Mesenchymal stem cell (in vitro differentiated cells and primary cell): ENCODE measurements around the gene RGS9BP.
A peak's percentile ranks its signal among the peaks of the same experiment; 100 is the strongest.

Experiments
- DNase-seq: peaks from one replicate; pipeline ENCODE4 v3.0.0-alpha.2; 2013
- H2AFZ ChIP-seq: one replicate; pipeline ENCODE4 v1.6.1; 2013; ENCODE audit warnings: low read depth, mild to moderate bottlenecking, control low read depth, inconsistent platforms, low read length, moderate library complexity
- H2AK5ac ChIP-seq: 2 replicates; pipeline ENCODE4 v1.6.1; 2013; ENCODE audit warnings: low read length, moderate library complexity, mild to moderate bottlenecking, inconsistent platforms; ENCODE audit not compliant: severe bottlenecking
- H2BK120ac ChIP-seq: one replicate; pipeline ENCODE4 v1.6.1; 2013; ENCODE audit warnings: low read depth, mild to moderate bottlenecking, inconsistent platforms, low read length, moderate library complexity
- H2BK12ac ChIP-seq, 2 experiments: one replicate each; pipeline ENCODE4 v1.6.1; 2013; ENCODE audit warnings: inconsistent platforms in 2 of 2, low read length in 2 of 2, mild to moderate bottlenecking in 2 of 2, moderate library complexity in 2 of 2, control low read depth in 1 of 2
- H2BK15ac ChIP-seq: one replicate; pipeline ENCODE4 v1.6.1; 2013; ENCODE audit warnings: mild to moderate bottlenecking, low read depth, inconsistent platforms; ENCODE audit not compliant: poor library complexity, severe bottlenecking
- H2BK5ac ChIP-seq: 2 replicates; pipeline ENCODE4 v1.6.1; 2013; ENCODE audit warnings: low read depth, mild to moderate bottlenecking, low read length, control low read depth, inconsistent platforms; ENCODE audit not compliant: poor library complexity, severe bottlenecking
- H3K14ac ChIP-seq, 2 experiments: one replicate each; pipeline ENCODE4 v1.6.1; 2013; ENCODE audit warnings: inconsistent platforms in 2 of 2, low read length in 2 of 2, control low read depth in 1 of 2, mild to moderate bottlenecking in 1 of 2, moderate library complexity in 1 of 2
- H3K18ac ChIP-seq, 2 experiments: one replicate each; pipeline ENCODE4 v1.6.1; 2013; ENCODE audit warnings: inconsistent platforms in 2 of 2, low read length in 2 of 2, control low read depth in 1 of 2, low read depth in 1 of 2, mild to moderate bottlenecking in 1 of 2
- H3K23ac ChIP-seq, 2 experiments: one replicate each; pipeline ENCODE4 v1.6.1; 2013; ENCODE audit warnings: inconsistent platforms in 2 of 2, low read length in 2 of 2, mild to moderate bottlenecking in 2 of 2, moderate library complexity in 2 of 2, control low read depth in 1 of 2
- H3K27ac ChIP-seq: 2 replicates; pipeline ENCODE4 v1.5.1; 2013; ENCODE audit warnings: mild to moderate bottlenecking, moderate library complexity, low read length, control low read depth, inconsistent platforms; ENCODE audit not compliant: poor library complexity, severe bottlenecking
- H3K27me3 ChIP-seq, 2 experiments: 2 replicates each; pipeline versions ENCODE4 v1.6.1 to v1.7.0; 2013; ENCODE audit warnings: low read length in 2 of 2, mild to moderate bottlenecking in 2 of 2, moderate library complexity in 2 of 2, control low read depth in 1 of 2, inconsistent platforms in 1 of 2; ENCODE audit not compliant: control insufficient read depth in 1 of 2, insufficient read depth in 1 of 2
- H3K36me3 ChIP-seq, 2 experiments: 2 replicates each; pipeline versions ENCODE4 v1.6.1 to v1.7.0; 2013; ENCODE audit warnings: low read length in 2 of 2, control low read depth in 1 of 2, inconsistent platforms in 1 of 2, low read depth in 1 of 2, mild to moderate bottlenecking in 1 of 2; ENCODE audit not compliant: insufficient read depth in 2 of 2, control insufficient read depth in 1 of 2
- H3K4ac ChIP-seq, 2 experiments: one replicate each; pipeline ENCODE4 v1.6.1; 2013; ENCODE audit warnings: inconsistent platforms in 2 of 2, low read length in 2 of 2, mild to moderate bottlenecking in 2 of 2, moderate library complexity in 2 of 2, control low read depth in 1 of 2, low read depth in 1 of 2
- H3K4me1 ChIP-seq: 2 replicates; pipeline ENCODE4 v1.6.1; 2013; ENCODE audit warnings: low read depth, low read length, control low read depth; ENCODE audit not compliant: control insufficient read depth, insufficient read depth
- H3K4me2 ChIP-seq: 2 replicates; pipeline ENCODE4 v1.6.1; 2013; ENCODE audit warnings: low read length, mild to moderate bottlenecking, inconsistent platforms; ENCODE audit not compliant: poor library complexity, severe bottlenecking
- H3K4me3 ChIP-seq, 2 experiments: 2 replicates each; pipeline versions ENCODE4 v1.5.1 to v1.7.0; 2013; ENCODE audit warnings: low read length in 2 of 2, mild to moderate bottlenecking in 2 of 2, control low read depth in 1 of 2, low read depth in 1 of 2; ENCODE audit not compliant: insufficient read depth in 1 of 2
- H3K79me1 ChIP-seq: replicated peaks from 2 replicates; pipeline ENCODE4 v1.6.1; 2013; ENCODE audit warnings: mild to moderate bottlenecking, control low read depth, low read length, inconsistent platforms; ENCODE audit not compliant: poor library complexity, severe bottlenecking
- H3K9ac ChIP-seq: 2 replicates; pipeline ENCODE4 v1.7.0; 2013; ENCODE audit warnings: mild to moderate bottlenecking, low read length, moderate library complexity
- H3K9me3 ChIP-seq: 2 replicates; pipeline ENCODE4 v1.7.0; 2013; ENCODE audit warnings: mild to moderate bottlenecking, low read length; ENCODE audit not compliant: control insufficient read depth
- H4K8ac ChIP-seq: one replicate; pipeline ENCODE4 v1.6.1; 2013; ENCODE audit warnings: inconsistent platforms, mild to moderate bottlenecking, low read length, moderate library complexity
- H4K91ac ChIP-seq: one replicate; pipeline ENCODE4 v1.6.1; 2013; ENCODE audit warnings: mild to moderate bottlenecking, low read length, inconsistent platforms
- WGBS: methylation state at CpG from one replicate; pipeline ENCODE4 v1.1.7; 2013; ENCODE audit warnings: mixed read lengths; 5-methylcytosine and 5-hydroxymethylcytosine counted together

The RGS9BP gene

GRCh38 chr19:32672841-32673240, 2.8 kb upstream of the RGS9BP start:
- peaks cover 18% of the 10 kb centered on the region for H3K79me1 ChIP-seq
- H3K14ac ChIP-seq, result no peak overlapping the region
- no peak overlapping the region for H2AK5ac ChIP-seq
- H2BK12ac ChIP-seq, result no peak overlapping the region
- no peak overlapping the region for H2BK15ac ChIP-seq
- no peaks in the 10 kb centered on the region for H3K36me3 ChIP-seq
- peaks cover 18 to 21% of the 10 kb centered on the region in 2 experiments for H3K27me3 ChIP-seq
- H3K4me1 ChIP-seq, result peaks cover 33% of the 10 kb centered on the region
- no peak overlapping the region for H2BK5ac ChIP-seq
- no peak overlapping the region for H4K8ac ChIP-seq
- H3K23ac ChIP-seq, result no peak overlapping the region
- no peak overlapping the region for H3K4ac ChIP-seq
- no peak overlapping the region for H3K9ac ChIP-seq
- H2BK120ac ChIP-seq, result no peak overlapping the region
- H3K27ac ChIP-seq, result no peak overlapping the region
- no peak for DNase-seq
- H4K91ac ChIP-seq, result no peak overlapping the region
- H3K4me2 ChIP-seq, result no peak overlapping the region
- no peak overlapping the region for H3K18ac ChIP-seq
- WGBS, result 86% methylated on average over 3 of the region's 3 CpGs
- H3K4me3 ChIP-seq, result no peak overlapping the region
- H3K9me3 ChIP-seq, result no peaks in the 10 kb centered on the region
- H2AFZ ChIP-seq, result no peak overlapping the region

GRCh38 chr19:32673573-32673972, 2.1 kb upstream of the RGS9BP start:
- no peaks in the 10 kb centered on the region for H3K9me3 ChIP-seq
- H3K14ac ChIP-seq, result no peak overlapping the region
- H2BK12ac ChIP-seq, result no peak overlapping the region
- peaks cover 16% of the 10 kb centered on the region for H3K79me1 ChIP-seq
- H4K8ac ChIP-seq, result no peak overlapping the region
- H3K23ac ChIP-seq, result no peak overlapping the region
- H3K27ac ChIP-seq, result no peak overlapping the region
- WGBS, result 92% methylated on average over 10 of the region's 10 CpGs
- H2AK5ac ChIP-seq, result no peak overlapping the region
- H3K4me2 ChIP-seq, result peak overlapping the region; percentile 7
- no peak overlapping the region for H2AFZ ChIP-seq
- H2BK120ac ChIP-seq, result no peak overlapping the region
- H3K4me3 ChIP-seq, result peak overlapping the region in 1 of 2 experiments; percentile 87
- H3K27me3 ChIP-seq, result peaks cover 21 to 24% of the 10 kb centered on the region in 2 experiments
- H2BK15ac ChIP-seq, result no peak overlapping the region
- H4K91ac ChIP-seq, result no peak overlapping the region
- H3K36me3 ChIP-seq, result no peaks in the 10 kb centered on the region
- DNase-seq, result no peak
- peaks cover 33% of the 10 kb centered on the region for H3K4me1 ChIP-seq
- H3K4ac ChIP-seq, result no peak overlapping the region
- H2BK5ac ChIP-seq, result no peak overlapping the region
- no peak overlapping the region for H3K18ac ChIP-seq
- peak overlapping the region; percentile 87 for H3K9ac ChIP-seq

DNA sequence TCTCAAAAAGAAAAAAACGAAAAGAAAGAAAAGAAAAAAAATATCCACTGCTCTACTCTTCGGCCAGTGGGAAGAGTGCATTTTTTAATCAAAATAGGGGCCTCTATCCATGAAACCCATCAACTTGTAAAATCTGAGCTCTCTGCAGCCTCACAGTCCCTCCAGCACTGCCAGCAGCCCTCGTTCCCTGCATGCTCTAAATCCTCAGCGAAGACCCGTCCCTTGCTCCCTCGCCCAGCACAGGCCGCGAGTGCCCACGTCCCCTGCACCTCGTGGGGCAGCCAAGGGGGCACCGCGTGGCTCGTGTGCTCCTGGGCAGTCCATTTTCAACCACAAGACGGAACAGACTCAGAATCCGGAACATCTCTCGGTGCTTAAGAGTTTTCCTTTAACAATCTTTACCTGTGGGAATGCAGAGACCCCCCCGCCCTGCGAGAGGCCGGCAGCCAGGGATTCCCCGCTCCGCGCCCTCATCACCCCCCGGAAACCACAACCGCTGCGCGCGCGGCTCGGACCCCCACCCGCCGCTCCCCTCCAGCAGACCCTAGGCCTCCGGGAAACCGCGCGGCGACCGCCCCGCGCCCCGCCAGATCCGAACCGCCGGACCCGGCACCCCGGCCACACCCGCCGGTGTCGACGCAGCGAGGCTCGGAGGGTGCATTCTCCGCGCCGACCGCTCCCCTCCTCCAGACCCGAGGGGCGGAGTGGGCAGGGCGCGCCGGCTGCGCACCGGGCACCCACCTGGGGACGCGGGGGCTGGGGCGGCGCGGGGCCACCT, 1.3 kb upstream of the RGS9BP start:
- Histone ChIP-seq H3K4me2 (peak overlapping the region; percentile 89), H3K36me3 (no peaks in the 10 kb centered on the region), H2BK120ac (peak overlapping the region; percentile 81), H3K9ac (peak overlapping the region; percentile 87), H3K79me1 (peaks cover 15% of the 10 kb centered on the region), H2BK15ac (peak overlapping the region; percentile 82), H4K8ac (peak overlapping the region; percentile 73), H3K4ac (peak overlapping the region in 1 of 2 experiments; percentile 81), H3K23ac (peak overlapping the region in 1 of 2 experiments; percentile 92), H3K27ac (no peak overlapping the region), H3K4me1 (peaks cover 33% of the 10 kb centered on the region), H2AK5ac (no peak overlapping the region), H2BK12ac (no peak overlapping the region), H3K27me3 (peaks cover 23 to 28% of the 10 kb centered on the region in 2 experiments), H3K9me3 (no peaks in the 10 kb centered on the region), H2BK5ac (no peak overlapping the region), H3K4me3 (peak overlapping the region; percentile 87 to 94), H3K18ac (peak overlapping the region; percentile 77 to 98), H4K91ac (no peak overlapping the region), H2AFZ (peak overlapping the region; percentile 94), H3K14ac (peak overlapping the region; percentile 64 to 86)
- DNase-seq, result no peak
- WGBS, result 4% methylated on average over 39 of the region's 67 CpGs

GRCh38 chr19:32674931-32675719, 523 bp upstream of the RGS9BP start, which contains the start of gene ANKRD27:
Gene ANKRD27 (minus strand): TSS chr19:32675180. CDS start chr19:32659015, 16,165 bp downstream.
- H2BK120ac ChIP-seq, result peak within 1 kb of the TSS; percentile 81
- H2BK15ac ChIP-seq, result peak within 1 kb of the TSS; percentile 82
- peak; percentile 98 for DNase-seq
- peak within 1 kb of the TSS; percentile 98 for H2AFZ ChIP-seq
- H3K27ac ChIP-seq, result peak within 1 kb of the TSS; percentile 31
- WGBS, result under 1% methylated on average over 71 of the region's 75 CpGs
- peak within 1 kb of the TSS in 1 of 2 experiments; percentile 83 for H2BK12ac ChIP-seq
- H3K18ac ChIP-seq, result peak within 1 kb of the TSS; percentile 77 to 98
- peak within 1 kb of the TSS in 1 of 2 experiments; percentile 98 for H3K23ac ChIP-seq
- peaks cover 33% of the 10 kb centered on the region for H3K4me1 ChIP-seq
- no peak within 1 kb of the TSS for H2AK5ac ChIP-seq
- H3K79me1 ChIP-seq, result peaks cover 10% of the 10 kb centered on the region
- peak within 1 kb of the TSS; percentile 87 for H3K9ac ChIP-seq
- peak within 1 kb of the TSS; percentile 64 for H4K91ac ChIP-seq
- H2BK5ac ChIP-seq, result no peak within 1 kb of the TSS
- H3K14ac ChIP-seq, result peak within 1 kb of the TSS; percentile 64 to 86
- H3K4me2 ChIP-seq, result peak within 1 kb of the TSS; percentile 89
- H3K4me3 ChIP-seq, result peak within 1 kb of the TSS; percentile 87 to 94
- no peaks in the 10 kb centered on the region for H3K9me3 ChIP-seq
- H3K36me3 ChIP-seq, result no peaks in the 10 kb centered on the region
- peak within 1 kb of the TSS in 1 of 2 experiments; percentile 81 for H3K4ac ChIP-seq
- H3K27me3 ChIP-seq, result peaks cover 27 to 29% of the 10 kb centered on the region in 2 experiments
- H4K8ac ChIP-seq, result peak within 1 kb of the TSS; percentile 79
